Measurements from ENCODE around the gene MPPED2. TPM values are rescaled to one million over a fixed set of nuclear protein-coding genes. Genes with fewer than 3 reads are reported as not detected.

The MPPED2 gene
- total RNA-seq, 1 experiment from 2014 or later, result 2.4 TPM

- TF ChIP-seq IRF2 (CRISPR knock-in tag; IDR thresholded peaks at IDR 0.05; ENCODE audit: borderline replicate concordance, low read depth) (no peak), FOXP1 (CRISPR knock-in tag; IDR thresholded peaks at IDR 0.05; ENCODE audit: borderline replicate concordance) (no peak), CREM (CRISPR knock-in tag; IDR thresholded peaks at IDR 0.05) (no peak), TP53 (CRISPR knock-in tag; IDR thresholded peaks at IDR 0.05) (no peak)
- TF ChIP-seq, protein P1, sequence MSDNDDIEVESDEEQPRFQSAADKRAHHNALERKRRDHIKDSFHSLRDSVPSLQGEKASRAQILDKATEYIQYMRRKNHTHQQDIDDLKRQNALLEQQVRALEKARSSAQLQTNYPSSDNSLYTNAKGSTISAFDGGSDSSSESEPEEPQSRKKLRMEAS (CRISPR knock-in tag; IDR thresholded peaks at IDR 0.05), result no peak
- TF ChIP-seq, protein P2, sequence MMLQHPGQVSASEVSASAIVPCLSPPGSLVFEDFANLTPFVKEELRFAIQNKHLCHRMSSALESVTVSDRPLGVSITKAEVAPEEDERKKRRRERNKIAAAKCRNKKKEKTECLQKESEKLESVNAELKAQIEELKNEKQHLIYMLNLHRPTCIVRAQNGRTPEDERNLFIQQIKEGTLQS (CRISPR knock-in tag; conservative IDR thresholded peaks at IDR 0.05), result no peak
- no peak for ATAC-seq
- Mint-ChIP-seq H3K27me3 (ENCODE audit: low read depth) (peaks cover 58% of the 10 kb centered on the region), H3K36me3 (no peaks in the 10 kb centered on the region), H3K4me3 (no peak overlapping the region), H3K9me3 (no peaks in the 10 kb centered on the region), H3K27ac (no peak overlapping the region), H3K4me1 (peaks cover 11% of the 10 kb centered on the region)
- CTCF ChIA-PET, result interaction anchor here (0.5 kb wide), 1 partner anchor 372 kb away, joined by 3 read pairs; no protein-coding TSS in a partner anchor
- no peak for DNase-seq (ENCODE audit: low spot score)
- POLR2A ChIA-PET, result no interaction called here
These were observed 182.0 kb downstream of the MPPED2 start for GRCh38 chr11:30404136-30404535.

- Mint-ChIP-seq H3K27ac (no peak overlapping the region), H3K27me3 (ENCODE audit: low read depth) (peaks cover 4% of the 10 kb centered on the region), H3K36me3 (no peaks in the 10 kb centered on the region), H3K4me1 (peaks cover 3% of the 10 kb centered on the region; the same call in 1 of the 2 replicates), H3K9me3 (peaks cover 8% of the 10 kb centered on the region), H3K4me3 (no peak overlapping the region)
- ATAC-seq, result no peak
- CTCF ChIA-PET, result no interaction called here
- no peak for DNase-seq (ENCODE audit: low spot score)
- no peak for TF ChIP-seq MXD4 (CRISPR knock-in tag; IDR thresholded peaks at IDR 0.05; ENCODE audit: borderline replicate concordance)
- TF ChIP-seq ZMAT4 (CRISPR knock-in tag; IDR thresholded peaks at IDR 0.05), result no peak
- TF ChIP-seq, protein P3, sequence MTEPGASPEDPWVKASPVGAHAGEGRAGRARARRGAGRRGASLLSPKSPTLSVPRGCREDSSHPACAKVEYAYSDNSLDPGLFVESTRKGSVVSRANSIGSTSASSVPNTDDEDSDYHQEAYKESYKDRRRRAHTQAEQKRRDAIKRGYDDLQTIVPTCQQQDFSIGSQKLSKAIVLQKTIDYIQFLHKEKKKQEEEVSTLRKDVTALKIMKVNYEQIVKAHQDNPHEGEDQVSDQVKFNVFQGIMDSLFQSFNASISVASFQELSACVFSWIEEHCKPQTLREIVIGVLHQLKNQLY (CRISPR knock-in tag; IDR thresholded peaks at IDR 0.05), result no peak
- TF ChIP-seq JUN (CRISPR knock-in tag; IDR thresholded peaks at IDR 0.05), result no peak
- TF ChIP-seq NFE2L1 (CRISPR knock-in tag; IDR thresholded peaks at IDR 0.05), result no peak
- TF ChIP-seq, protein P4, sequence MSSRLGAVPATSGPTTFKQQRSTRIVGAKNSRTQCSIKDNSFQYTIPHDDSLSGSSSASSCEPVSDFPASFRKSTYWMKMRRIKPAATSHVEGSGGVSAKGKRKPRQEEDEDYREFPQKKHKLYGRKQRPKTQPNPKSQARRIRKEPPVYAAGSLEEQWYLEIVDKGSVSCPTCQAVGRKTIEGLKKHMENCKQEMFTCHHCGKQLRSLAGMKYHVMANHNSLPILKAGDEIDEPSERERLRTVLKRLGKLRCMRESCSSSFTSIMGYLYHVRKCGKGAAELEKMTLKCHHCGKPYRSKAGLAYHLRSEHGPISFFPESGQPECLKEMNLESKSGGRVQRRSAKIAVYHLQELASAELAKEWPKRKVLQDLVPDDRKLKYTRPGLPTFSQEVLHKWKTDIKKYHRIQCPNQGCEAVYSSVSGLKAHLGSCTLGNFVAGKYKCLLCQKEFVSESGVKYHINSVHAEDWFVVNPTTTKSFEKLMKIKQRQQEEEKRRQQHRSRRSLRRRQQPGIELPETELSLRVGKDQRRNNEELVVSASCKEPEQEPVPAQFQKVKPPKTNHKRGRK (CRISPR knock-in tag; IDR thresholded peaks at IDR 0.05; ENCODE audit: borderline replicate concordance), result no peak
- TF ChIP-seq FOXJ3 (CRISPR knock-in tag; IDR thresholded peaks at IDR 0.05; ENCODE audit: borderline replicate concordance), result no peak
- no peak for TF ChIP-seq FOXP1 (CRISPR knock-in tag; IDR thresholded peaks at IDR 0.05; ENCODE audit: borderline replicate concordance)
- TF ChIP-seq STAT6 (CRISPR knock-in tag; conservative IDR thresholded peaks at IDR 0.05; ENCODE audit: low read depth), result no peak
- POLR2A ChIA-PET, result no interaction called here
These were observed 190.4 kb downstream of the MPPED2 start for GRCh38 chr11:30395751-30396150.

- H3K4me1 Mint-ChIP-seq, result peaks cover 10% of the 10 kb centered on the region
- no peak overlapping the region for H3K27ac Mint-ChIP-seq
- POLR2A ChIA-PET, result no interaction called here
- H3K36me3 Mint-ChIP-seq, result no peaks in the 10 kb centered on the region; the same call in 1 of the 2 replicates
- H3K4me3 Mint-ChIP-seq, result no peak overlapping the region
- ATAC-seq (no peak), DNase-seq (ENCODE audit: low spot score) (no peak)
- CTCF ChIA-PET, result no interaction called here
- peaks cover 12% of the 10 kb centered on the region for H3K9me3 Mint-ChIP-seq
- H3K27me3 Mint-ChIP-seq (ENCODE audit: low read depth), result peaks cover 6% of the 10 kb centered on the region
- TF ChIP-seq USF1 (CRISPR knock-in tag; IDR thresholded peaks at IDR 0.05) (no peak), TP53 (CRISPR knock-in tag; IDR thresholded peaks at IDR 0.05) (no peak), STAT6 (CRISPR knock-in tag; conservative IDR thresholded peaks at IDR 0.05; ENCODE audit: low read depth) (no peak), ZNF425 (CRISPR knock-in tag; conservative IDR thresholded peaks at IDR 0.05) (no peak), SMAD4 (CRISPR knock-in tag; IDR thresholded peaks at IDR 0.05) (no peak)
- TF ChIP-seq, protein P5, sequence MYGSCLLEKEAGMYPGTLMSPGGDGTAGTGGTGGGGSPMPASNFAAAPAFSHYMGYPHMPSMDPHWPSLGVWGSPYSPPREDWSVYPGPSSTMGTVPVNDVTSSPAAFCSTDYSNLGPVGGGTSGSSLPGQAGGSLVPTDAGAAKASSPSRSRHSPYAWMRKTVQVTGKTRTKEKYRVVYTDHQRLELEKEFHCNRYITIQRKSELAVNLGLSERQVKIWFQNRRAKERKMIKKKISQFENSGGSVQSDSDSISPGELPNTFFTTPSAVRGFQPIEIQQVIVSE (CRISPR knock-in tag; IDR thresholded peaks at IDR 0.05; ENCODE audit: borderline replicate concordance), result no peak
These were observed 193.1 kb downstream of the MPPED2 start for GRCh38 chr11:30393012-30393411.
